Gastroesophageal sphincter (tissue), 4 donors: ENCODE data around the gene HERC2. TPM values are rescaled to one million over a fixed set of nuclear protein-coding genes. Genes with fewer than 3 reads are reported as not detected.
A peak's percentile ranks its signal among the peaks of the same experiment; 100 is the strongest.

ENCODE experiments used
- ATAC-seq: fragments of 150-250 bp; one replicate; pipeline ENCODE4 v1.9.1; 2016; ENCODE audit warnings: mild to moderate bottlenecking, moderate library complexity
- H3K27ac ChIP-seq, 4 donors: fragments of 200-600 bp; sonication (generic) in 3 of 4; 1 replicate in 3 of 4; 2 replicates in 1 of 4; pipeline ENCODE4 v1.5.1; 2016 to 2019
- H3K27me3 ChIP-seq: fragments of 200-600 bp; sonication (generic); one replicate; pipeline ENCODE4 v1.5.1; 2019
- H3K36me3 ChIP-seq, 2 donors: fragments of 200-600 bp; sonication (generic); one replicate each; pipeline ENCODE4 v1.5.1; 2019; ENCODE audit warnings: control low read depth in 1 of 2
- H3K4me1 ChIP-seq, 3 donors: fragments of 200-600 bp; sonication (generic); 1 replicate in 2 of 3; 2 replicates in 1 of 3; pipeline ENCODE4 v1.5.1; 2016 to 2019; ENCODE audit warnings: control low read depth in 2 of 3
- H3K4me3 ChIP-seq, 2 donors: fragments of 200-600 bp; sonication (generic); one replicate each; pipeline ENCODE4 v1.5.1; 2019; ENCODE audit warnings: mild to moderate bottlenecking in 1 of 2, moderate library complexity in 1 of 2
- H3K9me3 ChIP-seq, 3 donors: fragments of 200-600 bp; sonication (generic); one replicate each; pipeline ENCODE4 v1.5.1; 2017 to 2019; ENCODE audit warnings: control low read depth in 2 of 3
- CTCF ChIP-seq, 4 experiments: fragments of 200-600 bp in 2 of 4; fragments of 450-650 bp in 2 of 4; sonication (generic) in 1 of 4; IDR thresholded peaks; one replicate each; pipeline ENCODE4 v1.5.1; 2017 to 2019; ENCODE audit warnings: antibody characterized with exemption in 4 of 4, mild to moderate bottlenecking in 2 of 4, moderate library complexity in 2 of 4
- EP300 ChIP-seq: sonication (generic); formaldehyde crosslinking; IDR thresholded peaks from one replicate; pipeline ENCODE4 v1.6.1; 2017; ENCODE audit warnings: antibody characterized with exemption, mild to moderate bottlenecking
- POLR2A ChIP-seq, 2 donors: fragments of 450-650 bp; IDR thresholded peaks; one replicate each; pipeline ENCODE4 v1.6.1; 2017; ENCODE audit warnings: antibody characterized with exemption in 2 of 2, mild to moderate bottlenecking in 2 of 2, moderate library complexity in 1 of 2
- POLR2AphosphoS5 ChIP-seq: sonication (generic); formaldehyde crosslinking; IDR thresholded peaks from one replicate; pipeline ENCODE4 v1.6.1; 2017; ENCODE audit warnings: antibody characterized with exemption
- WGBS, 2 donors: methylation state at CpG; one replicate each; pipeline ENCODE4 v1.1.5; 2018; ENCODE audit warnings: low coverage in 1 of 2; 5-methylcytosine and 5-hydroxymethylcytosine counted together
- total RNA-seq, 4 donors: library from RNA; depleted of rRNA; stranded (reverse); fragments of >200 nt; gene quantifications; one replicate each; pipeline ENCODE4 v1.1.0, GENCODE V29; 2016

Gene HERC2
- total RNA-seq, 4 donors from 2014 or later: 38.6 to 94.6 (median 56.1) TPM

GRCh38 chr15:28128031-28128430 is 193.9 kb downstream of the HERC2 start:
- no peaks in the 10 kb centered on the region for H3K27me3 ChIP-seq
- no peak overlapping the region for H3K4me3 ChIP-seq
- H3K9me3 ChIP-seq: no peaks in the 10 kb centered on the region
- 74 to 81% methylated on average over 7 to 11 of the region's 11 CpGs for WGBS, 2 donors
- no peak overlapping the region for H3K27ac ChIP-seq
- no peak for TF ChIP-seq POLR2AphosphoS5
- H3K4me1 ChIP-seq: peaks cover 0 to 3% (median 0%) of the 10 kb centered on the region in 3 donors
- peaks cover 0 to 90% of the 10 kb centered on the region in 2 donors for H3K36me3 ChIP-seq
- peak; percentile 45 for ATAC-seq

- H3K4me1 ChIP-seq: no peaks in the 10 kb centered on the region
- WGBS, 2 donors: 0 to 69% methylated on average over 1 to 8 of the region's 11 CpGs
- H3K9me3 ChIP-seq: no peaks in the 10 kb centered on the region
- no peak for ATAC-seq
- H3K36me3 ChIP-seq: peaks cover 0 to 90% of the 10 kb centered on the region in 2 donors
- H3K4me3 ChIP-seq: no peak overlapping the region
- TF ChIP-seq EP300 (no peak), POLR2AphosphoS5 (no peak), CTCF (IDR thresholded peaks at IDR 0.05) (no peak)
- H3K27me3 ChIP-seq: no peaks in the 10 kb centered on the region
- H3K27ac ChIP-seq: no peak overlapping the region
Measured at GRCh38 chr15:28127036-28127435, 194.9 kb downstream of the HERC2 start.

GRCh38 chr15:28125673-28126651 is 196.0 kb downstream of the HERC2 start:
- H3K36me3 ChIP-seq: peaks cover 0 to 90% of the 10 kb centered on the region in 2 donors
- no peak overlapping the region for H3K4me3 ChIP-seq
- H3K9me3 ChIP-seq: no peaks in the 10 kb centered on the region
- WGBS, 2 donors: 47 to 60% methylated on average over 5 to 12 of the region's 17 CpGs
- no peak for TF ChIP-seq EP300
- peak; percentile 47 to 65 (median 56) for TF ChIP-seq CTCF (IDR thresholded peaks at IDR 0.05)
- H3K27ac ChIP-seq: no peak overlapping the region
- no peaks in the 10 kb centered on the region for H3K4me1 ChIP-seq
- no peaks in the 10 kb centered on the region for H3K27me3 ChIP-seq
- ATAC-seq: no peak

- H3K27me3 ChIP-seq: no peaks in the 10 kb centered on the region
- no peak overlapping the region for H3K4me3 ChIP-seq
- no peak overlapping the region for H3K27ac ChIP-seq
- H3K9me3 ChIP-seq: no peaks in the 10 kb centered on the region
- TF ChIP-seq CTCF (IDR thresholded peaks at IDR 0.05) (no peak), POLR2A (IDR thresholded peaks at IDR 0.05) (no peak), POLR2AphosphoS5 (no peak), EP300 (no peak)
- no peak for ATAC-seq
- no peaks in the 10 kb centered on the region for H3K4me1 ChIP-seq
- H3K36me3 ChIP-seq: peaks cover 0 to 90% of the 10 kb centered on the region in 2 donors
- WGBS, 2 donors: 91 to 93% methylated on average over 3 to 4 of the region's 10 CpGs
Measured at GRCh38 chr15:28124841-28125240, 197.1 kb downstream of the HERC2 start.

- H3K27ac ChIP-seq: no peak overlapping the region
- no peaks in the 10 kb centered on the region for H3K9me3 ChIP-seq
- H3K27me3 ChIP-seq: no peaks in the 10 kb centered on the region
- H3K36me3 ChIP-seq: peaks cover 0 to 90% of the 10 kb centered on the region in 2 donors
- no peaks in the 10 kb centered on the region for H3K4me1 ChIP-seq
- ATAC-seq: peak; percentile 58
- H3K4me3 ChIP-seq: no peak overlapping the region
- WGBS, 2 donors: 25 to 33% methylated on average over 2 to 4 of the region's 6 CpGs
- no peak for TF ChIP-seq POLR2AphosphoS5
- no peak for TF ChIP-seq POLR2A (IDR thresholded peaks at IDR 0.05)
- TF ChIP-seq CTCF (IDR thresholded peaks at IDR 0.05): peak in 3 of 4 experiments; percentile 64 to 71 (median 69)
- no peak for TF ChIP-seq EP300
Measured at GRCh38 chr15:28123408-28124023, 198.5 kb downstream of the HERC2 start.
